Neural progenitor cell (in vitro differentiated cells): Measurements from ENCODE around the gene FYCO1. TPM values are rescaled to one million over a fixed set of nuclear protein-coding genes. Genes with fewer than 3 reads are reported as not detected.

ENCODE experiments used
- DNase-seq: peaks from one replicate; pipeline ENCODE4 v3.0.0-alpha.2; 2016; ENCODE audit warnings: low spot score
- H2AFZ ChIP-seq: fragments of 200-600 bp; sonication (generic); replicated peaks from 2 replicates; pipeline ENCODE4 v1.6.1; 2016; ENCODE audit warnings: antibody characterized with exemption
- H3F3A ChIP-seq: fragments of 200-600 bp; sonication (generic); 2 replicates; pipeline ENCODE4 v1.6.1; 2016; ENCODE audit warnings: antibody characterized with exemption, low read depth
- H3K27ac ChIP-seq: fragments of 200-600 bp; sonication (generic); 2 replicates; pipeline ENCODE4 v1.5.1; 2016; ENCODE audit warnings: mild to moderate bottlenecking
- H3K27me3 ChIP-seq: fragments of 200-600 bp; sonication (generic); 2 replicates; pipeline ENCODE4 v1.6.1; 2016; ENCODE audit warnings: mild to moderate bottlenecking, moderate library complexity
- H3K36me3 ChIP-seq: fragments of 200-600 bp; sonication (generic); 2 replicates; pipeline ENCODE4 v1.5.1; 2016
- H3K4me1 ChIP-seq: fragments of 200-600 bp; sonication (generic); 2 replicates; pipeline ENCODE4 v1.6.1; 2016; ENCODE audit warnings: mixed run types
- H3K4me2 ChIP-seq: fragments of 200-600 bp; sonication (generic); 2 replicates; pipeline ENCODE4 v1.6.1; 2016
- H3K4me3 ChIP-seq: fragments of 200-600 bp; sonication (generic); 2 replicates; pipeline ENCODE4 v1.5.1; 2016
- H3K79me2 ChIP-seq: fragments of 200-600 bp; sonication (generic); 2 replicates; pipeline ENCODE4 v1.6.1; 2016; ENCODE audit warnings: low read depth
- H3K9ac ChIP-seq: fragments of 200-600 bp; sonication (generic); 2 replicates; pipeline ENCODE4 v1.6.1; 2016
- H3K9me3 ChIP-seq: fragments of 200-600 bp; sonication (generic); 2 replicates; pipeline ENCODE4 v1.5.1; 2016; ENCODE audit warnings: low read depth
- H4K20me1 ChIP-seq: fragments of 200-600 bp; sonication (generic); 2 replicates; pipeline ENCODE4 v1.6.1; 2016; ENCODE audit warnings: low read depth
- H3K27ac Mint-ChIP-seq: 3 replicates; pipeline ENCODE4 v1.8.0; 2021; ENCODE audit warnings: mixed read lengths
- H3K27me3 Mint-ChIP-seq: 2 replicates; pipeline ENCODE4 v1.8.0; 2022; ENCODE audit warnings: low read depth, mild to moderate bottlenecking, inconsistent platforms, moderate library complexity, mixed read lengths; ENCODE audit not compliant: insufficient read depth
- H3K36me3 Mint-ChIP-seq: 3 replicates; pipeline ENCODE4 v1.8.0; 2021; ENCODE audit warnings: mixed read lengths
- H3K4me1 Mint-ChIP-seq: 3 replicates; pipeline ENCODE4 v1.8.0; 2021; ENCODE audit warnings: mixed read lengths
- H3K4me3 Mint-ChIP-seq: 3 replicates; pipeline ENCODE4 v1.8.0; 2021; ENCODE audit warnings: mild to moderate bottlenecking, moderate library complexity, mixed read lengths
- H3K9me3 Mint-ChIP-seq: 3 replicates; pipeline ENCODE4 v1.8.0; 2020; ENCODE audit warnings: mixed read lengths
- CTCF ChIP-seq: fragments of 200-600 bp; sonication (generic); IDR thresholded peaks from 2 replicates; pipeline ENCODE4 v1.5.1; 2017; ENCODE audit warnings: antibody characterized with exemption, mild to moderate bottlenecking
- EZH2 ChIP-seq: fragments of 200-600 bp; sonication (generic); IDR thresholded peaks from 2 replicates; pipeline ENCODE4 v1.6.1; 2017; ENCODE audit warnings: antibody characterized with exemption, mild to moderate bottlenecking, moderate library complexity
- EZH2phosphoT487 ChIP-seq: fragments of 200-600 bp; sonication (generic); IDR thresholded peaks from 2 replicates; pipeline ENCODE4 v1.6.1; 2017; ENCODE audit warnings: antibody characterized with exemption
- total RNA-seq: library from RNA; depleted of rRNA; stranded (reverse); fragments of >200 nt; gene quantifications from 2 replicates; pipeline ENCODE4 v1.2.3, GENCODE V29; 2015; ENCODE audit warnings: low replicate concordance

The FYCO1 gene
- total RNA-seq, 1 donor from 2014 or later = 6.8 TPM

GRCh38 chr3:45981346-45982074, 14.1 kb downstream of the FYCO1 start:
- Histone ChIP-seq H3K36me3 (peaks cover 7% of the 10 kb centered on the region), H3K9ac (no peak overlapping the region), H2AFZ (no peak overlapping the region), H3K27me3 (no peaks in the 10 kb centered on the region), H3K4me3 (no peak overlapping the region), H4K20me1 (peaks cover 14% of the 10 kb centered on the region), H3K27ac (no peak overlapping the region), H3K4me1 (no peaks in the 10 kb centered on the region), H3F3A (no peaks in the 10 kb centered on the region), H3K4me2 (no peak overlapping the region), H3K9me3 (no peaks in the 10 kb centered on the region), H3K79me2 (no peaks in the 10 kb centered on the region)
- Mint-ChIP-seq H3K4me1 (no peaks in the 10 kb centered on the region), H3K9me3 (no peaks in the 10 kb centered on the region), H3K27me3 (no peaks in the 10 kb centered on the region), H3K27ac (no peak overlapping the region), H3K36me3 (peaks cover 17% of the 10 kb centered on the region), H3K4me3 (no peak overlapping the region)
- DNase-seq = no peak
- TF ChIP-seq EZH2phosphoT487 = no peak
- no peak for TF ChIP-seq CTCF
- TF ChIP-seq EZH2 = no peak

GRCh38 chr3:45980819-45981218, 14.8 kb downstream of the FYCO1 start:
- peaks cover 11% of the 10 kb centered on the region for H4K20me1 ChIP-seq
- H3K27me3 ChIP-seq = no peaks in the 10 kb centered on the region
- H3K79me2 ChIP-seq = no peaks in the 10 kb centered on the region
- H3K36me3 ChIP-seq = peaks cover 7% of the 10 kb centered on the region
- no peak overlapping the region for H3K9ac ChIP-seq
- no peak for DNase-seq
- H3K9me3 ChIP-seq = no peaks in the 10 kb centered on the region
- Mint-ChIP-seq H3K27ac (no peak overlapping the region), H3K36me3 (peaks cover 17% of the 10 kb centered on the region), H3K4me1 (no peaks in the 10 kb centered on the region), H3K27me3 (no peaks in the 10 kb centered on the region), H3K4me3 (no peak overlapping the region), H3K9me3 (no peaks in the 10 kb centered on the region)
- no peak overlapping the region for H2AFZ ChIP-seq
- H3K27ac ChIP-seq = no peak overlapping the region
- H3F3A ChIP-seq = no peaks in the 10 kb centered on the region
- no peak overlapping the region for H3K4me3 ChIP-seq
- H3K4me1 ChIP-seq = no peaks in the 10 kb centered on the region
- no peak overlapping the region for H3K4me2 ChIP-seq
- TF ChIP-seq EZH2phosphoT487 = no peak
- no peak for TF ChIP-seq CTCF
- no peak for TF ChIP-seq EZH2

- no peak overlapping the region for H3K9ac ChIP-seq
- Mint-ChIP-seq H3K27me3 (no peaks in the 10 kb centered on the region), H3K36me3 (peaks cover 17% of the 10 kb centered on the region), H3K27ac (no peak overlapping the region), H3K4me3 (no peak overlapping the region), H3K4me1 (no peaks in the 10 kb centered on the region), H3K9me3 (no peaks in the 10 kb centered on the region)
- H3K27me3 ChIP-seq = no peaks in the 10 kb centered on the region
- H3K36me3 ChIP-seq = peaks cover 7% of the 10 kb centered on the region
- H3K4me1 ChIP-seq = no peaks in the 10 kb centered on the region
- H2AFZ ChIP-seq = no peak overlapping the region
- no peaks in the 10 kb centered on the region for H3K79me2 ChIP-seq
- H3K27ac ChIP-seq = no peak overlapping the region
- H3K9me3 ChIP-seq = no peaks in the 10 kb centered on the region
- peaks cover 6% of the 10 kb centered on the region for H4K20me1 ChIP-seq
- H3K4me3 ChIP-seq = no peak overlapping the region
- TF ChIP-seq EZH2phosphoT487 (no peak), EZH2 (no peak), CTCF (no peak)
- DNase-seq = no peak
- H3F3A ChIP-seq = no peaks in the 10 kb centered on the region
- no peak overlapping the region for H3K4me2 ChIP-seq
Measured at GRCh38 chr3:45980229-45980813, 15.3 kb downstream of the FYCO1 start.
